GM12878 (cell line): ENCODE data around the gene PRKRA. TPM values are rescaled to one million over a fixed set of nuclear protein-coding genes. Genes with fewer than 3 reads are reported as not detected.

Source experiments
- ATAC-seq: fragments of 200-7000 bp; cut with Tn5 transposase; 3 replicates; pipeline ENCODE4 v1.9.1; 2020; ENCODE audit warnings: mild to moderate bottlenecking, moderate library complexity
- BruUV-seq: library from RNA; stranded (reverse); fragments of 400-500 nt; replicated peaks from 2 replicates; lab custom pipeline; 2021; lab: Mats Ljungman, UMichigan
- CTCF ChIA-PET: fragments of 300-600 bp; sonication (Branson Sonifier 250); formaldehyde crosslinking; extraction: SDS; loops from one replicate; lab custom pipeline; 2021; ENCODE audit warnings: inconsistent platforms; lab: Yijun Ruan, JAX
- POLR2A ChIA-PET: fragments of 350-600 bp; formaldehyde crosslinking; extraction: SDS; loops from one replicate; lab custom pipeline; 2021; ENCODE audit warnings: inconsistent platforms; lab: Charles Lee
- RAD21 ChIA-PET: fragments of 300-600 bp; sonication (Branson Sonifier 250); formaldehyde crosslinking; loops from one replicate; lab custom pipeline; 2023; ENCODE audit warnings: antibody characterized with exemption; ENCODE audit not compliant: unreplicated experiment; lab: Charles Lee
- SMC1A ChIA-PET: fragments of 300-600 bp; sonication (Branson Sonifier 250); formaldehyde crosslinking; loops from one replicate; lab custom pipeline; 2023; ENCODE audit not compliant: unreplicated experiment, uncharacterized antibody; lab: Charles Lee
- DNase-seq: peaks from one replicate; pipeline ENCODE4 v3.0.0-alpha.2; 2011; ENCODE audit warnings: low read depth, low spot score
- FAIRE-seq: peaks from 3 replicates; lab custom pipeline; 2011; peaks lifted over from hg19 to GRCh38; lab: Jason Lieb, UNC
- H2AFZ ChIP-seq: 2 replicates; pipeline ENCODE4 v1.6.0; 2011; ENCODE audit warnings: low read depth, low read length, control low read depth; ENCODE audit not compliant: control insufficient read depth
- H3K27ac ChIP-seq: 2 replicates; pipeline ENCODE4 v1.5.1; 2011; ENCODE audit warnings: control low read depth; ENCODE audit not compliant: control insufficient read depth, insufficient read depth
- H3K27me3 ChIP-seq, 2 experiments: replicated peaks in 1 of 2; 2 replicates each; pipeline versions ENCODE4 v1.6.0 to v1.6.1; 2011; ENCODE audit warnings: low read length in 1 of 2; ENCODE audit not compliant: control insufficient read depth in 2 of 2, insufficient read depth in 2 of 2
- H3K36me3 ChIP-seq, 2 experiments: 2 replicates each; pipeline ENCODE4 v1.5.1; 2011; ENCODE audit warnings: low read length in 1 of 2; ENCODE audit not compliant: control insufficient read depth in 2 of 2, insufficient read depth in 2 of 2
- H3K4me1 ChIP-seq: 2 replicates; pipeline ENCODE4 v1.6.1; 2011; ENCODE audit warnings: mild to moderate bottlenecking, low read length, moderate library complexity, mixed read lengths; ENCODE audit not compliant: control insufficient read depth, insufficient read depth
- H3K4me2 ChIP-seq: 2 replicates; pipeline ENCODE4 v1.6.0; 2011; ENCODE audit warnings: control low read depth; ENCODE audit not compliant: control insufficient read depth, insufficient read depth
- H3K4me3 ChIP-seq: fragments of 200-600 bp; sonication (generic); 2 replicates; pipeline ENCODE4 v1.5.1; 2016
- H3K79me2 ChIP-seq: 2 replicates; pipeline ENCODE4 v1.6.0; 2011; ENCODE audit warnings: low read length; ENCODE audit not compliant: control insufficient read depth, insufficient read depth
- H3K9ac ChIP-seq: 2 replicates; pipeline ENCODE4 v1.8.0; 2011; ENCODE audit warnings: low read length, control low read depth, mixed read lengths; ENCODE audit not compliant: control insufficient read depth, insufficient read depth
- H3K9me3 ChIP-seq: replicated peaks from 3 replicates; pipeline ENCODE4 v1.5.1; 2011; ENCODE audit warnings: mild to moderate bottlenecking, low read length; ENCODE audit not compliant: control insufficient read depth, insufficient read depth
- H4K20me1 ChIP-seq: 2 replicates; pipeline ENCODE4 v1.6.0; 2011; ENCODE audit not compliant: control insufficient read depth, insufficient read depth
- BMI1 ChIP-seq: fragments of 450-650 bp; IDR thresholded peaks from 2 replicates; pipeline ENCODE4 v1.6.1; 2016; ENCODE audit warnings: mild to moderate bottlenecking, moderate library complexity, borderline replicate concordance
- CHD1 ChIP-seq: IDR thresholded peaks from 2 replicates; pipeline ENCODE4 v1.6.1; 2012; ENCODE audit warnings: low read depth, low read length, improper control_type of control experiment
- FOXM1 ChIP-seq: IDR thresholded peaks from 2 replicates; pipeline ENCODE4 v1.6.1; 2012; ENCODE audit warnings: low read depth, mild to moderate bottlenecking, inconsistent platforms, low read length, moderate library complexity
- MEF2A ChIP-seq: IDR thresholded peaks from 2 replicates; pipeline ENCODE4 v1.6.1; 2011; ENCODE audit warnings: low read depth, mild to moderate bottlenecking, low read length, moderate library complexity; ENCODE audit not compliant: insufficient read depth
- MEF2B ChIP-seq: fragments of 450-650 bp; IDR thresholded peaks from 2 replicates; pipeline ENCODE4 v1.6.1; 2018; ENCODE audit warnings: mild to moderate bottlenecking, moderate library complexity; ENCODE audit not compliant: partially characterized antibody, poor library complexity, severe bottlenecking
- MTA3 ChIP-seq: IDR thresholded peaks from 2 replicates; pipeline ENCODE4 v1.6.1; 2012; ENCODE audit warnings: low read length, inconsistent platforms, borderline replicate concordance
- NFIC ChIP-seq: IDR thresholded peaks from 2 replicates; pipeline ENCODE4 v1.6.1; 2012; ENCODE audit warnings: low read depth, mild to moderate bottlenecking, inconsistent platforms, low read length, moderate library complexity
- RUNX3 ChIP-seq: IDR thresholded peaks from 2 replicates; pipeline ENCODE4 v1.6.1; 2012; ENCODE audit warnings: low read length, inconsistent platforms
- SMAD5 ChIP-seq: IDR thresholded peaks from 2 replicates; pipeline ENCODE4 v1.6.1; 2016; ENCODE audit warnings: antibody characterized with exemption, low read depth
- TBL1XR1 ChIP-seq: IDR thresholded peaks from 2 replicates; pipeline ENCODE4 v1.6.1; 2012; ENCODE audit warnings: low read depth, low read length, improper control_type of control experiment
- YY1 ChIP-seq: IDR thresholded peaks from 2 replicates; pipeline ENCODE4 v1.6.1; 2011; ENCODE audit warnings: low read depth, mild to moderate bottlenecking, low read length
- WGBS: methylation state at CpG from one replicate; pipeline ENCODE4 v1.1.6; 2016; ENCODE audit warnings: low lambda C conversion rate; ENCODE audit not compliant: insufficient replicate concordance, insufficient coverage; ENCODE audit errors: missing lambda C conversion rate; 5-methylcytosine and 5-hydroxymethylcytosine counted together
- in situ Hi-C: fragments of 300-500 bp; cut with MboI; formaldehyde crosslinking; loops from 9 replicates; pipeline ENCODE4 v1.14.3; 2018; ENCODE audit warnings: mixed read lengths
- intact Hi-C: fragments of 100-400 bp; cut with micrococcal nuclease; formaldehyde crosslinking; loops from one replicate; pipeline ENCODE4 v1.14.2; 2022; ENCODE audit not compliant: unreplicated experiment
- polyA plus RNA-seq, 11 experiments: library from polyadenylated mRNA; depleted of rRNA in 4 of 11; unstranded in 6 of 11; stranded (reverse) in 5 of 11; fragments of >200 nt; fragmentation: Nextera tagmentation in 4 of 11; fragmentation: Illumina TruSeq in 1 of 11; extraction: Ambion mirVana in 4 of 11; extraction: Trizol in 1 of 11; gene quantifications; 1 replicate in 1 of 11; 2 replicates in 10 of 11; pipeline versions ENCODE4 v1.2.1 to v1.2.3, GENCODE V29; 2011 to 2016; ENCODE audit warnings: inconsistent platforms in 2 of 11, missing spikeins in 2 of 11, low read depth in 1 of 11
- total RNA-seq, 4 experiments: library from RNA; depleted of rRNA in 3 of 4; stranded (reverse); fragments of >200 nt in 3 of 4; fragmentation: Illumina TruSeq in 1 of 4; extraction: Trizol in 1 of 4; gene quantifications; 2 replicates each; pipeline versions ENCODE4 v1.2.1 to v1.2.3, GENCODE V29; 2013 to 2021
- TF ChIP-seq, protein P1 (sequence below): IDR thresholded peaks from 2 replicates; pipeline ENCODE4 v1.6.1; 2011; ENCODE audit warnings: mild to moderate bottlenecking, low read depth, low read length, moderate library complexity; ENCODE audit not compliant: insufficient replicate concordance
- TF ChIP-seq, protein P2 (sequence below): IDR thresholded peaks from 2 replicates; pipeline ENCODE4 v1.6.1; 2012; ENCODE audit warnings: low read depth, low read length, improper control_type of control experiment
- TF ChIP-seq, protein P3 (sequence below): IDR thresholded peaks from 2 replicates; pipeline ENCODE4 v1.6.1; 2012; ENCODE audit warnings: low read length, inconsistent platforms

Gene PRKRA
- total and polyA plus RNA-seq, 10 of the 15 experiments (the other 5 are each of a cell fraction or from before 2014, with no cell fraction given), result 19.1 to 75.6 (median 51.7) TPM

DNA sequence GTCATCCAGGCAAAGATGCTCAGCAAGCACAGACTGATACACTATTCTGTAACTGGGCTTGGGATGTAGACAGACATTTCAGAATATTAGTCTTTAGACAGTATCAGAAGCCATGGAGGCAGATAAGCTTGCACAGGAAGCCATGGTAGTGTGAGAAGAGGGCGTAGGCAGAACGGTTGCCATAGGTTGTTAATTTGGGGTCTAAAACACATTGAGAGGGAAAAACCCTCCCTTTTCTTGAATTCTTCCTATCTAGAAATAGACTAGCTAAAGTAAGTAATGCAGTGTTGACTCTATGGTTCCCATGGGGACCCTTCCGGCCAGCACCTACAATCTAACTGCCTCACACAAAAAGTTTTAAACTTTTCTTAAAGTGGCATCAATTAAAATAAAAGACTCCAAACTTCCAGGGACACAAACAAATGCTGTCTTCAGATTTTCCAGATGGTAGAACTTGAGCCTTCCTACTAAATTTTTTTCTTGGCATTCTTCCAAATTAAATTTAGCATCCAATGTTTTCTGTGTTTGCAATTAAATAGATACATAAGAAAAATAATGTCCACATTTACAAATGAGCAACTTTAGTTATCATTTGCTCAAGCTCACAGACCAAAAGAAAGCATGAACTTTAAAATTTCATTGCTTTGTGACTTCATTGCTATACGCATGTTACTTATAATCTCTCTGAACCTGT, 1.9 kb downstream of the PRKRA start:
- peak; percentile 59; the same call in 1 of the 2 replicates for TF ChIP-seq YY1
- peak; percentile 77; the same call in 1 of the 2 replicates for TF ChIP-seq BMI1
- TF ChIP-seq MEF2B, result peak; percentile 50
- peak; percentile 56 for TF ChIP-seq NFIC
- TF ChIP-seq CHD1, result no peak
- no peak for TF ChIP-seq SMAD5
- peak; percentile 31; the same call in 1 of the 2 replicates for TF ChIP-seq RUNX3
- peak; percentile 70 for TF ChIP-seq FOXM1
- TF ChIP-seq, protein P1, sequence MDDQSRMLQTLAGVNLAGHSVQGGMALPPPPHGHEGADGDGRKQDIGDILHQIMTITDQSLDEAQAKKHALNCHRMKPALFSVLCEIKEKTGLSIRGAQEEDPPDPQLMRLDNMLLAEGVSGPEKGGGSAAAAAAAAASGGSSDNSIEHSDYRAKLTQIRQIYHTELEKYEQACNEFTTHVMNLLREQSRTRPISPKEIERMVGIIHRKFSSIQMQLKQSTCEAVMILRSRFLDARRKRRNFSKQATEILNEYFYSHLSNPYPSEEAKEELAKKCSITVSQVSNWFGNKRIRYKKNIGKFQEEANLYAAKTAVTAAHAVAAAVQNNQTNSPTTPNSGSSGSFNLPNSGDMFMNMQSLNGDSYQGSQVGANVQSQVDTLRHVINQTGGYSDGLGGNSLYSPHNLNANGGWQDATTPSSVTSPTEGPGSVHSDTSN, result no peak
- TF ChIP-seq TBL1XR1, result 0 out of 2 replicates have a peak, but pooled peaks have one; percentile 36
- 0 out of 2 replicates have a peak, but pooled peaks have one; percentile 47 for TF ChIP-seq MEF2A
- TF ChIP-seq MTA3, result 0 out of 2 replicates have a peak, but pooled peaks have one; percentile 46
- TF ChIP-seq, protein P2, sequence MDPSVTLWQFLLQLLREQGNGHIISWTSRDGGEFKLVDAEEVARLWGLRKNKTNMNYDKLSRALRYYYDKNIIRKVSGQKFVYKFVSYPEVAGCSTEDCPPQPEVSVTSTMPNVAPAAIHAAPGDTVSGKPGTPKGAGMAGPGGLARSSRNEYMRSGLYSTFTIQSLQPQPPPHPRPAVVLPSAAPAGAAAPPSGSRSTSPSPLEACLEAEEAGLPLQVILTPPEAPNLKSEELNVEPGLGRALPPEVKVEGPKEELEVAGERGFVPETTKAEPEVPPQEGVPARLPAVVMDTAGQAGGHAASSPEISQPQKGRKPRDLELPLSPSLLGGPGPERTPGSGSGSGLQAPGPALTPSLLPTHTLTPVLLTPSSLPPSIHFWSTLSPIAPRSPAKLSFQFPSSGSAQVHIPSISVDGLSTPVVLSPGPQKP, result peak; percentile 52
- TF ChIP-seq, protein P3, sequence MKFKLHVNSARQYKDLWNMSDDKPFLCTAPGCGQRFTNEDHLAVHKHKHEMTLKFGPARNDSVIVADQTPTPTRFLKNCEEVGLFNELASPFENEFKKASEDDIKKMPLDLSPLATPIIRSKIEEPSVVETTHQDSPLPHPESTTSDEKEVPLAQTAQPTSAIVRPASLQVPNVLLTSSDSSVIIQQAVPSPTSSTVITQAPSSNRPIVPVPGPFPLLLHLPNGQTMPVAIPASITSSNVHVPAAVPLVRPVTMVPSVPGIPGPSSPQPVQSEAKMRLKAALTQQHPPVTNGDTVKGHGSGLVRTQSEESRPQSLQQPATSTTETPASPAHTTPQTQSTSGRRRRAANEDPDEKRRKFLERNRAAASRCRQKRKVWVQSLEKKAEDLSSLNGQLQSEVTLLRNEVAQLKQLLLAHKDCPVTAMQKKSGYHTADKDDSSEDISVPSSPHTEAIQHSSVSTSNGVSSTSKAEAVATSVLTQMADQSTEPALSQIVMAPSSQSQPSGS, result peak; percentile 46; the same call in 1 of the 2 replicates
- FAIRE-seq (no peak), DNase-seq (no peak), ATAC-seq (peak; percentile 0; the same call in 1 of the 3 replicates)
- Histone ChIP-seq H3K9me3 (no peaks in the 10 kb centered on the region), H3K27me3 (no peaks in the 10 kb centered on the region), H3K36me3 (peaks cover 3 to 24% of the 10 kb centered on the region in 2 experiments; a peak in 3 of 4 replicates), H3K4me2 (peak overlapping the region; percentile 84), H3K4me3 (peak overlapping the region; percentile 94), H3K79me2 (peaks cover 28% of the 10 kb centered on the region), H3K27ac (peak overlapping the region; percentile 94), H3K9ac (peak overlapping the region; percentile 99), H2AFZ (no peak overlapping the region), H3K4me1 (peaks cover 9% of the 10 kb centered on the region), H4K20me1 (no peaks in the 10 kb centered on the region)
- intact Hi-C loops (no loop called here), in situ Hi-C loops (no loop called here)
- WGBS, result 24% methylated on average over 4 of the region's 4 CpGs
- RAD21 ChIA-PET, result interaction anchor here (0.9 to 3.5 kb wide), 9 partner anchors 18 to 336 kb away, joined by 3 to 26 read pairs (median 3); partner anchors contain the start of gene RBM45
- CTCF ChIA-PET, result interaction anchor here (0.7 to 5.5 kb wide), 11 partner anchors 9 to 336 kb away, joined by 3 to 41 read pairs (median 3); no protein-coding TSS in a partner anchor
- POLR2A ChIA-PET, result interaction anchor here (0.8 to 3.2 kb wide), 9 partner anchors 8 to 74 kb away, joined by 3 to 21 read pairs (median 4); no protein-coding TSS in a partner anchor
- no TSS peak for BruUV-seq
- SMC1A ChIA-PET, result interaction anchor here (0.6 to 4.7 kb wide), 14 partner anchors 10 to 982 kb away, joined by 3 to 24 read pairs (median 4); no protein-coding TSS in a partner anchor
